ENCODE data around the gene NPLOC4. TPM values are rescaled to one million over a fixed set of nuclear protein-coding genes. Genes with fewer than 3 reads are reported as not detected.

Gene NPLOC4
- total and polyA plus RNA-seq, 2 of the 8 experiments (the other 6 are each of a cell fraction or from before 2014, with no cell fraction given), result 70.7 to 92.7 TPM

GRCh38 chr17:81510785-81511553, 125.9 kb downstream of the NPLOC4 start:
- FAIRE-seq, result no peak
- Histone ChIP-seq H3K79me1 (ENCODE audit: low read depth, low read length) (peaks cover 17% of the 10 kb centered on the region), H2BK120ac (replicated peaks; ENCODE audit: low read depth, low read length) (no peak overlapping the region), H3K56ac (replicated peaks; ENCODE audit: insufficient read length, low read depth, low read length) (no peak overlapping the region), H3K4ac (replicated peaks; ENCODE audit: insufficient read length, low read depth, low read length) (no peak overlapping the region), H3K14ac (ENCODE audit: insufficient read length) (no peak overlapping the region), H2BK12ac (ENCODE audit: low read depth, low read length) (no peak overlapping the region), H4K20me1 (replicated peaks in 1 of 2; ENCODE audit: control insufficient read depth in 1 of 2, insufficient read depth in 2 of 2, low read length in 2 of 2) (peaks cover 23 to 29% of the 10 kb centered on the region in 2 experiments), H3K36me3 (ENCODE audit: control insufficient read depth in 2 of 4, insufficient read depth in 4 of 4, low read length in 3 of 4) (peaks cover 19 to 37% (median 31%) of the 10 kb centered on the region in 4 experiments; a peak in 7 of 8 replicates), H2AK5ac (ENCODE audit: low read depth, low read length) (no peak overlapping the region), H2AFZ (ENCODE audit: low read length) (no peak overlapping the region), H3K4me3 (ENCODE audit: extremely low read depth in 1 of 4, insufficient read depth in 2 of 4, low read depth in 3 of 4, low read length in 4 of 4) (peak overlapping the region; percentile 75 to 93 (median 90)), H3K18ac (ENCODE audit: extremely low read depth, low read length) (no peak overlapping the region), H4K5ac (ENCODE audit: insufficient read length, low read depth, low read length) (no peak overlapping the region), H2BK20ac (ENCODE audit: low read length) (no peak overlapping the region), H3K9ac (replicated peaks in 1 of 4; ENCODE audit: extremely low read depth in 1 of 4, low read depth in 3 of 4, low read length in 3 of 4) (peak overlapping the region; percentile 56 to 96 (median 85)), H4K91ac (replicated peaks; ENCODE audit: insufficient read length, low read length) (no peak overlapping the region), H3K4me2 (ENCODE audit: insufficient read depth in 1 of 2, low read depth in 2 of 2, low read length in 2 of 2) (peak overlapping the region; percentile 97 to 98), H2BK15ac (ENCODE audit: low read length) (no peak overlapping the region), H3K23ac (ENCODE audit: insufficient read length) (no peak overlapping the region), H3K9me3 (ENCODE audit: insufficient read depth in 2 of 2, low read depth in 1 of 2, low read length in 1 of 2) (no peaks in the 10 kb centered on the region), H3K27me3 (replicated peaks in 1 of 4; ENCODE audit: control insufficient read depth in 3 of 4, extremely low read depth in 1 of 4, insufficient read depth in 3 of 4, low read length in 3 of 4) (no peaks in the 10 kb centered on the region), H3K27ac (ENCODE audit: low read depth, low read length) (no peak overlapping the region), H3K23me2 (ENCODE audit: low read depth, low read length) (peaks cover 25% of the 10 kb centered on the region), H4K8ac (ENCODE audit: extremely low read depth, insufficient read depth, low read length) (peak overlapping the region; percentile 28), H3K4me1 (replicated peaks in 1 of 4; ENCODE audit: control insufficient read depth in 3 of 4, insufficient read depth in 4 of 4, low read length in 3 of 4) (peaks cover 0 to 11% (median 6%) of the 10 kb centered on the region in 4 experiments; a peak in 5 of 7 replicates), H2BK5ac (ENCODE audit: low read depth, low read length) (peak overlapping the region; percentile 75; the same call in 1 of the 2 replicates), H3K79me2 (ENCODE audit: control insufficient read depth in 1 of 2, insufficient read depth in 2 of 2, low read length in 2 of 2) (peaks cover 24 to 39% of the 10 kb centered on the region in 2 experiments)
- WGBS, 2 experiments (ENCODE audit: extremely low coverage in 1 of 2, insufficient coverage in 1 of 2, insufficient read length in 1 of 2, insufficient replicate concordance in 2 of 2, low coverage in 1 of 2, low lambda C conversion rate in 2 of 2, missing lambda C conversion rate in 1 of 2), result 28% methylated on average over 46 of the region's 48 CpGs; no CpG with 5 or more reads in 1 of the 2 experiments
- no peak for DNase-seq (ENCODE audit: low read depth in 1 of 2, low spot score in 2 of 2)
- POLR2A ChIA-PET (ENCODE audit: partially characterized antibody), result interaction anchor here (0.6 to 35.8 kb wide), 22 partner anchors 5 to 420 kb away, joined by 3 to 1004 read pairs (median 6); partner anchors contain the start of genes ACTG1, BAHCC1, FAAP100 and FSCN2
- CTCF ChIA-PET (ENCODE audit: partially characterized antibody), result interaction anchor here (0.8 to 1.4 kb wide), 4 partner anchors 26 to 256 kb away, joined by 3 to 5 read pairs (median 3); no protein-coding TSS in a partner anchor
- peak; percentile 75; the same call in 1 of the 2 replicates for TF ChIP-seq SP1 (IDR thresholded peaks at IDR 0.05; ENCODE audit: low read depth, low read length)
- peak in 1 of 2 experiments; percentile 33; a peak in 1 of 4 replicates for TF ChIP-seq SIN3A (conservative IDR thresholded peaks at IDR 0.05 in 1 of 2, IDR thresholded peaks at IDR 0.05 in 1 of 2; ENCODE audit: low read depth in 1 of 2, low read length in 2 of 2)

Measured in H1 (cell line).